GM19397 (cell line): Measurements from ENCODE around the gene SEMA3C.

Experiments used
- ATAC-seq: cut with Tn5 transposase; IDR thresholded peaks from one replicate; pipeline ENCODE4 v1.9.1; 2021; ENCODE audit warnings: mild to moderate bottlenecking, moderate library complexity; ENCODE audit not compliant: unreplicated experiment

SEMA3C gene

GRCh38 chr7:80858141-80858903, 60.5 kb downstream of the SEMA3C start:
- ATAC-seq = no peak

GRCh38 chr7:80856769-80857168, 62.1 kb downstream of the SEMA3C start:
- no peak for ATAC-seq

- no peak for ATAC-seq
Observed at GRCh38 chr7:80851896-80852476, 66.9 kb downstream of the SEMA3C start.

- ATAC-seq = no peak
Observed at GRCh38 chr7:80848841-80849240, 70.0 kb downstream of the SEMA3C start.

GRCh38 chr7:80847895-80848294, 71.0 kb downstream of the SEMA3C start:
- no peak for ATAC-seq

GRCh38 chr7:80847027-80847426, 71.8 kb downstream of the SEMA3C start:
- ATAC-seq = no peak

- ATAC-seq = no peak
Observed at GRCh38 chr7:80844916-80845315, 73.9 kb downstream of the SEMA3C start.

GRCh38 chr7:80843018-80843677, 75.7 kb downstream of the SEMA3C start:
- no peak for ATAC-seq

GRCh38 chr7:80842022-80842790, 76.6 kb downstream of the SEMA3C start:
- no peak for ATAC-seq

- no peak for ATAC-seq
Observed at GRCh38 chr7:80841423-80841955, 77.4 kb downstream of the SEMA3C start.

- no peak for ATAC-seq
Observed at GRCh38 chr7:80840681-80841080, 78.2 kb downstream of the SEMA3C start.

GRCh38 chr7:80839855-80840254, 79.0 kb downstream of the SEMA3C start:
- no peak for ATAC-seq

GRCh38 chr7:80838643-80839042, 80.2 kb downstream of the SEMA3C start:
- no peak for ATAC-seq

GRCh38 chr7:80837345-80837744, 81.5 kb downstream of the SEMA3C start:
- no peak for ATAC-seq

GRCh38 chr7:80835251-80835650, 83.6 kb downstream of the SEMA3C start:
- ATAC-seq = no peak

- ATAC-seq = no peak
Observed at GRCh38 chr7:80833289-80834268, 85.3 kb downstream of the SEMA3C start.

GRCh38 chr7:80832006-80832405, 86.8 kb downstream of the SEMA3C start:
- no peak for ATAC-seq

- ATAC-seq = no peak
Observed at GRCh38 chr7:80830584-80831285, 88.1 kb downstream of the SEMA3C start.

- no peak for ATAC-seq
Observed at GRCh38 chr7:80830010-80830409, 88.8 kb downstream of the SEMA3C start.
